Karpas-422 (cell line): ENCODE measurements around the gene TLR10. TPM values are rescaled to one million over a fixed set of nuclear protein-coding genes. Genes with fewer than 3 reads are reported as not detected.
A peak's percentile ranks its signal among the peaks of the same experiment; 100 is the strongest.

Experiments
- DNase-seq: peaks from one replicate; pipeline ENCODE4 v3.0.0-alpha.2; 2015
- H2AFZ ChIP-seq: fragments of 200-600 bp; sonication (generic); 2 replicates; pipeline ENCODE4 v1.6.1; 2014; ENCODE audit warnings: antibody characterized with exemption, low read length, mixed read lengths
- H3K27ac ChIP-seq: fragments of 200-600 bp; sonication (generic); 2 replicates; pipeline ENCODE4 v1.5.1; 2014; ENCODE audit warnings: mild to moderate bottlenecking, low read length, moderate library complexity
- H3K27me3 ChIP-seq: fragments of 200-600 bp; sonication (generic); 2 replicates; pipeline ENCODE4 v1.6.1; 2014; ENCODE audit warnings: low read length, mixed read lengths
- H3K36me3 ChIP-seq: fragments of 200-600 bp; sonication (generic); 2 replicates; pipeline ENCODE4 v1.6.1; 2014; ENCODE audit warnings: low read length, mixed read lengths; ENCODE audit not compliant: insufficient read depth
- H3K4me1 ChIP-seq: fragments of 200-600 bp; sonication (generic); 2 replicates; pipeline ENCODE4 v1.6.1; 2014; ENCODE audit warnings: mild to moderate bottlenecking, low read length, mixed read lengths
- H3K4me2 ChIP-seq: fragments of 200-600 bp; sonication (generic); 2 replicates; pipeline ENCODE4 v1.6.1; 2014; ENCODE audit warnings: low read length, low read depth, mild to moderate bottlenecking; ENCODE audit not compliant: poor library complexity, severe bottlenecking
- H3K4me3 ChIP-seq: fragments of 200-600 bp; sonication (generic); 2 replicates; pipeline ENCODE4 v1.5.1; 2014; ENCODE audit warnings: mild to moderate bottlenecking, antibody characterized with exemption, low read length, mixed read lengths
- H3K79me2 ChIP-seq: fragments of 200-600 bp; sonication (generic); 2 replicates; pipeline ENCODE4 v1.6.1; 2014; ENCODE audit warnings: mild to moderate bottlenecking, low read length, mixed read lengths
- H3K9ac ChIP-seq: fragments of 200-600 bp; sonication (generic); 2 replicates; pipeline ENCODE4 v1.6.0; 2014; ENCODE audit warnings: low read length
- H3K9me2 ChIP-seq: fragments of 200-600 bp; sonication (generic), shearing (Covaris generic); replicated peaks from 2 replicates; pipeline ENCODE4 v1.6.0; 2014; ENCODE audit warnings: mild to moderate bottlenecking, low read length, moderate library complexity; ENCODE audit not compliant: insufficient read depth
- H3K9me3 ChIP-seq: fragments of 300-700, 200-600 bp; sonication (generic); 2 replicates; pipeline ENCODE4 v1.6.1; 2014; ENCODE audit warnings: low read length, mixed read lengths
- H4K20me1 ChIP-seq: fragments of 200-600 bp; sonication (generic); 2 replicates; pipeline ENCODE4 v1.6.1; 2014; ENCODE audit warnings: mild to moderate bottlenecking, antibody characterized with exemption, low read length, low read depth; ENCODE audit not compliant: insufficient read depth
- total RNA-seq: library from RNA; depleted of rRNA; stranded (reverse); fragments of >200 nt; shearing (Covaris generic); gene quantifications from 2 replicates; pipeline ENCODE4 v1.2.3, GENCODE V29; 2014; ENCODE audit warnings: low replicate concordance

The TLR10 gene
- total RNA-seq, 1 experiment from 2014 or later, result 142 TPM

DNA sequence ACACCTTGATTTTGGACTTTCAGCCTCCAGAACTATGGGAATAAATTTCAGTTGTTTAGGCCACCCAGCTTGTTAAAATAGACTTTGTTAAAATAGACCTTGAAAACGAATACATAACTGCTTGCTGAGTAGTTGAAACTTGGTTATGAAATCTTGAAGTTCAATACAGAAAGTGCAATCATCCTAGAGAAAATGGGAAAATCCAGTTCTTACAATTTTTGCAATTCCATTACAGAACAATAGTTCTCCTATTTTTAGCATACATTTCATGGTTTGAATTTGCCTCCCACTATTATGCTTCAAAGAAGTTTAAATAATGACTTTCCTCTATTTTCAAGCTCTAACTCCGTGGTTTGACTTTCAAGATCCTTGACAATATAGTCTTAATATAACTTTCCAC lies 11.3 kb upstream of the TLR10 start:
- H2AFZ ChIP-seq, result no peak overlapping the region
- peaks cover 34% of the 10 kb centered on the region for H3K36me3 ChIP-seq
- no peak for DNase-seq
- H3K27ac ChIP-seq, result no peak overlapping the region; the same call in 1 of the 2 replicates
- no peaks in the 10 kb centered on the region for H3K27me3 ChIP-seq
- H3K79me2 ChIP-seq, result no peaks in the 10 kb centered on the region
- no peak overlapping the region for H3K4me2 ChIP-seq
- no peak overlapping the region for H3K4me3 ChIP-seq
- peaks cover 8% of the 10 kb centered on the region for H3K4me1 ChIP-seq
- H3K9me3 ChIP-seq, result no peaks in the 10 kb centered on the region
- H3K9me2 ChIP-seq, result no peaks in the 10 kb centered on the region
- no peaks in the 10 kb centered on the region for H4K20me1 ChIP-seq
- no peak overlapping the region for H3K9ac ChIP-seq

DNA sequence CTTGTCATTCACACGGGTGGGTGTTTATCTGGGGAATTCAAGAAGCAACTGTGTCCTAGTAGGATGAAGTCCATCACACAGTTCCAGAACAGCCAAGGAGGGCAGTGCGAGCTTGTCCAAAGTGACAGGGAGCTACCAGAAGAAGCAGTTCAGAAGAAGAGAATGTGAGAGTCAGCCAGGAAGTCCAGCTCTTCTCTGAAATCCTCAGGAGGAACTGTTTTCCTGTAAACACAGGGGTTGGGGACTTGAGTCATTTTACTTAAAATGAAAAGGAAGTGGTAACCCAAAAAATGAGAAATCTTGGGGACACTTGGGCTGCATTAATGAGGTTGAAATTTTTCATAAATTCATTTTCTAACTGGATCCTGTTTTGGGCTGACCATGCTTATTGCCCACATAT lies 8.2 kb upstream of the TLR10 start:
- no peaks in the 10 kb centered on the region for H3K27me3 ChIP-seq
- H3K4me3 ChIP-seq, result no peak overlapping the region
- H3K9me3 ChIP-seq, result no peaks in the 10 kb centered on the region
- H3K27ac ChIP-seq, result peak overlapping the region; percentile 29; the same call in 1 of the 2 replicates
- DNase-seq, result no peak
- no peak overlapping the region for H2AFZ ChIP-seq
- H3K9me2 ChIP-seq, result no peaks in the 10 kb centered on the region
- H3K36me3 ChIP-seq, result peaks cover 7% of the 10 kb centered on the region
- H4K20me1 ChIP-seq, result no peaks in the 10 kb centered on the region
- no peaks in the 10 kb centered on the region for H3K79me2 ChIP-seq
- no peak overlapping the region for H3K4me2 ChIP-seq
- peaks cover 11% of the 10 kb centered on the region for H3K4me1 ChIP-seq
- H3K9ac ChIP-seq, result no peak overlapping the region

DNA sequence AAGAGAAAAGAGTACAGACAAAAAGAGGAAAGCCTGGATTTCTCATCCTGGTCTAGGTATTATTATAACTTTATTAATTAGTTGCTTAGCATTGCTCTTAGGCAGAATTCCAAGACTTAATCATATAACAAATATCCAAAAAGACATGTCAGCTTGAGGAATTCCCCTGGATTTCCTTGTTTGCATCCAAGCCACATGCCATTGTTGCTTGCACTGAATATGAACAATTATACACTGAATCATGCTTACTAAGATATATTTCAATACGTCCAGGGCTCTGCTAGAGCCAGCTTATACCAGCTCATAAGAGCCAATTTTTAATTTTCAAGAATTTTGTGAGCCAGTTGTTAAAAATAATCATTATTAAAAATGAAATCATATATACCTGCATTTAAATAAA lies 5.5 kb upstream of the TLR10 start:
- no peak overlapping the region for H3K27ac ChIP-seq
- H3K4me3 ChIP-seq, result no peak overlapping the region
- no peaks in the 10 kb centered on the region for H4K20me1 ChIP-seq
- no peaks in the 10 kb centered on the region for H3K79me2 ChIP-seq
- H3K9ac ChIP-seq, result no peak overlapping the region
- no peaks in the 10 kb centered on the region for H3K27me3 ChIP-seq
- no peaks in the 10 kb centered on the region for H3K36me3 ChIP-seq
- H3K9me2 ChIP-seq, result no peaks in the 10 kb centered on the region
- no peak overlapping the region for H2AFZ ChIP-seq
- no peak for DNase-seq
- no peaks in the 10 kb centered on the region for H3K9me3 ChIP-seq
- H3K4me1 ChIP-seq, result peaks cover 23% of the 10 kb centered on the region
- H3K4me2 ChIP-seq, result no peak overlapping the region

DNA sequence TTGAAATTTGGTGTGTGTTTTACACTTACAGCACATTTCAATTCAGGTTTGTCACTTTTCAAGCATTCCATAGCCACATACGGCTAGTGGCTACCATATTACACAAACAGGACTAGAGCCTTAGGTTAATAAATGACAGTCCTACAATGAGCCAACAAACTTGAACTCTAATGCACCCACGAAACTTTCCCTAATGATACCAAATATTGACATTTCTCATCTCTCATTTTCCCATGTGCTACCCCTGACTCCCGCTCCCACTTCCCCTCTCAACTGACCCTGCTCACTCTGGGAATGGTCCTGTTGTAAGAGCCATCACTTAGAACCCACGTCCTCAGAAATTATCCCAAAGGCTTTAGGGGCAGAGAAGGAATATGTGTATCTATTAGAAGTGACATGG lies 4.9 kb upstream of the TLR10 start:
- Histone ChIP-seq H3K4me2 (no peak overlapping the region), H3K4me1 (peaks cover 24% of the 10 kb centered on the region), H4K20me1 (no peaks in the 10 kb centered on the region), H3K4me3 (no peak overlapping the region), H3K36me3 (no peaks in the 10 kb centered on the region), H3K9me3 (no peaks in the 10 kb centered on the region), H3K9me2 (no peaks in the 10 kb centered on the region), H3K27ac (peak overlapping the region; percentile 35), H3K79me2 (no peaks in the 10 kb centered on the region), H3K27me3 (no peaks in the 10 kb centered on the region), H3K9ac (no peak overlapping the region), H2AFZ (no peak overlapping the region)
- DNase-seq, result no peak

DNA sequence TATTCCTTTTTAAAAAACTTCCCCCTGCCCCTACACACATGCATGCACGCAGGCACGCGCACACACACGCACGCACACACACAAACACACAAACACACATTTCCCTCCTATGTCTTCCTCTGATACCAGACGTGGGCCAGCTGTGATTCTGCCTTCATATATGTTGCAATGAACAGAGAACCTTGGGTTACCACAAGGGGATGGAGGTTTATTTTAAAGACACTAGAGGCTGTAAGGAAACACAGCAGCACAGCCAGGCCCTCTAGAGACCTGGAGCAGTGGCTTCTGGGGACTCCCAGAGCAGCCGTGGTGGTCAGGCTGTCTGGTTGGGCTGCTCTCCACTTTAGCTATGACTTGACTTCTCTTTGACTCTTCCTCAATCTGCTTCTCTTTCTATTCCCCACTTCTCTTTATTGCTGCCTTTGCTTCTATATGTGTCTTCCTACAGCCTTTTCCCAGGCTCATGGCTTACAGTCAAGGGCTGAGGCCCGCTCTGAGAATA lies 3.2 kb upstream of the TLR10 start:
- peak overlapping the region; percentile 6 for H3K4me2 ChIP-seq
- DNase-seq, result peak; percentile 66

DNA sequence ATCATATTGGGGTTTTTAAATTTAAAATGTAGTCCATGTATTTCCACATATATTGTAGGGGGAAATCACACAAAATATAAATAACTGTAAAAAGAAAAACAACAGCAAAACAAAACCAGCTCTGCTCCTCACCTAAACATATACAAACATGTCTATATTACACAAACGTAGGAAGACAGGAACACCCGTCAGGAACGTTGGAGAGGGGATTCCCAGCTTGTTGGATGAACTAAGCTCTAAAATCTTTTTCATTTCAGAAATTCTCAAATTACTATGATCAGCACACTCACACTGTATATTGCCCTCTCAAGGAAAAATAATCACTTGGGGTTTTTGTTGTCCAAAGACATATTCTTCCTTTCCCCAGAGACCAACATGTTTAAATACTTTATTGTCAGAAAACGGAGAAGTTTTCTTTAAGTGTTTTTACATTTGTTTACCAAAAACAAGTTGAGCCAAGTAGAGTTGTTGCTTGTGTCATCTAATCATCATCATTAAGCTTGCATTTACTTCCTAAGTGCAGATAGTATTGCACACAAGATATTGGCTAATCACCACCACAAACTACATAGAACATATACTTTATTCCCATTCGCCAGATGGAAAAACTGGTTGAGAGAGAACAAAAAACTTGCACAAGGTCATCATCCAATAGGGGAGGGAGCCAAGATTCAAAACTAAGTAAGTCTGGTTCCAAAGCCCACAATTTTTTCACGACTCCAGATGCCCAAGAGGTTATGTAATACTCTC lies 2.4 kb upstream of the TLR10 start:
- H3K4me2 ChIP-seq, result peak overlapping the region; percentile 6
- H2AFZ ChIP-seq, result peak overlapping the region; percentile 90
- H3K9me3 ChIP-seq, result no peaks in the 10 kb centered on the region
- H4K20me1 ChIP-seq, result no peaks in the 10 kb centered on the region
- no peak overlapping the region for H3K9ac ChIP-seq
- H3K79me2 ChIP-seq, result peaks cover 20% of the 10 kb centered on the region
- H3K27ac ChIP-seq, result peak overlapping the region; percentile 96
- peaks cover 13% of the 10 kb centered on the region for H3K36me3 ChIP-seq
- H3K4me1 ChIP-seq, result peaks cover 48% of the 10 kb centered on the region
- no peak for DNase-seq
- no peaks in the 10 kb centered on the region for H3K9me2 ChIP-seq
- H3K4me3 ChIP-seq, result no peak overlapping the region; the same call in 1 of the 2 replicates
- H3K27me3 ChIP-seq, result no peaks in the 10 kb centered on the region

More for the DNA sequence above, 3.2 kb upstream of the TLR10 start:
- Histone ChIP-seq H3K27ac (peak overlapping the region; percentile 96), H3K4me1 (peaks cover 41% of the 10 kb centered on the region), H3K36me3 (peaks cover 6% of the 10 kb centered on the region), H2AFZ (peak overlapping the region; percentile 90), H3K4me3 (no peak overlapping the region), H3K9me2 (no peaks in the 10 kb centered on the region), H3K27me3 (no peaks in the 10 kb centered on the region), H3K79me2 (peaks cover 12% of the 10 kb centered on the region), H3K9ac (0 out of 2 replicates have a peak overlapping the region, but pooled peaks have one; percentile 6), H4K20me1 (no peaks in the 10 kb centered on the region), H3K9me3 (no peaks in the 10 kb centered on the region)

DNA sequence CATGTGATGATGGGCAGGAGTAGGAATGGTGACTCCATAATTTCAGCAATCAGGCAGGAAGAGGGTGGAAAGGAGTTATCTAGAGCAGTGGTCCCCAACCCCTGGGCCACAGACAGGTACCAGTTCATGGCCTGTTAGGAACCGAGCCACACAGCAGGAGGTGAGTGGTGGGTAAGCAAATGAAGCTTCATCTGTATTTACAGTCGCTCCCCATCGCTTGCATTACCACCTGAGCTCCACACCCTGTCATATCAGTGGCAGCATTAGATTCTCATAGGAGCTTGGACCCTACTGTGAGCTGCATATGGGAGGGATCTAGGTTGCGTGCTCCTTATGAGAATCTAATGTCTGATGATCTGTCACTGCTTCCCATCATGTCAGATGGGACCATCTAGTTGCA lies 1.4 kb upstream of the TLR10 start:
- no peak overlapping the region for H3K9ac ChIP-seq
- no peaks in the 10 kb centered on the region for H3K9me2 ChIP-seq
- DNase-seq, result no peak
- no peak overlapping the region for H3K4me3 ChIP-seq
- H3K27me3 ChIP-seq, result no peaks in the 10 kb centered on the region
- H2AFZ ChIP-seq, result peak overlapping the region; percentile 31; the same call in 1 of the 2 replicates
- peak overlapping the region; percentile 96; the same call in 1 of the 2 replicates for H3K27ac ChIP-seq
- H3K36me3 ChIP-seq, result peaks cover 22% of the 10 kb centered on the region
- H3K4me1 ChIP-seq, result peaks cover 48% of the 10 kb centered on the region
- peaks cover 30% of the 10 kb centered on the region for H3K79me2 ChIP-seq
- H3K4me2 ChIP-seq, result no peak overlapping the region
- peaks cover 3% of the 10 kb centered on the region; the same call in 1 of the 2 replicates for H3K9me3 ChIP-seq
- no peaks in the 10 kb centered on the region for H4K20me1 ChIP-seq

DNA sequence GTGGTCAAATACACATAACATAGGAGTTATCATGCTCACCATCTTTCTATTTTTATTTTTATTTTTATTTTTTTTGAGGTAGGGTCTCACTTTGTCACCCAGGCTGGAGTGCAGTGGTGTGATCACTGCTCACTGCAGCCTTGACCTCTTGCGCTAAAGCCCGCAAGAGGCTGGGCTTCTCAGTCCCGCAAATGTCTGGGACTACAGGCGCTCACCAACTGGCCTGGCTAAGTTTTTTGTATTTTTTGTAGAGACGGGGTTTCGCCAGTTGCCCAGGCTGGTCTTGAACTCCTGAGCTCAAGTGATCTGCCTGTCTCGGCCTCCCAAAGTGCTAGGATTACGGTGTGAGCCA lies 295 bp upstream of the TLR10 start:
- Histone ChIP-seq H3K79me2 (peaks cover 39% of the 10 kb centered on the region), H3K4me2 (no peak overlapping the region), H3K27me3 (no peaks in the 10 kb centered on the region), H4K20me1 (no peaks in the 10 kb centered on the region), H3K36me3 (peaks cover 31% of the 10 kb centered on the region), H3K9me3 (peaks cover 3% of the 10 kb centered on the region; the same call in 1 of the 2 replicates), H3K27ac (peak overlapping the region; percentile 96), H3K4me3 (no peak overlapping the region), H2AFZ (no peak overlapping the region), H3K9me2 (no peaks in the 10 kb centered on the region), H3K9ac (no peak overlapping the region), H3K4me1 (peaks cover 48% of the 10 kb centered on the region)
- DNase-seq, result no peak
